Measurements from ENCODE around the gene LAPTM4A. TPM values are rescaled to one million over a fixed set of nuclear protein-coding genes. Genes with fewer than 3 reads are reported as not detected.
A peak's percentile ranks its signal among the peaks of the same experiment; 100 is the strongest.

The LAPTM4A gene
- polyA plus RNA-seq, 4 donors = 418 to 616 (median 548) TPM

DNA sequence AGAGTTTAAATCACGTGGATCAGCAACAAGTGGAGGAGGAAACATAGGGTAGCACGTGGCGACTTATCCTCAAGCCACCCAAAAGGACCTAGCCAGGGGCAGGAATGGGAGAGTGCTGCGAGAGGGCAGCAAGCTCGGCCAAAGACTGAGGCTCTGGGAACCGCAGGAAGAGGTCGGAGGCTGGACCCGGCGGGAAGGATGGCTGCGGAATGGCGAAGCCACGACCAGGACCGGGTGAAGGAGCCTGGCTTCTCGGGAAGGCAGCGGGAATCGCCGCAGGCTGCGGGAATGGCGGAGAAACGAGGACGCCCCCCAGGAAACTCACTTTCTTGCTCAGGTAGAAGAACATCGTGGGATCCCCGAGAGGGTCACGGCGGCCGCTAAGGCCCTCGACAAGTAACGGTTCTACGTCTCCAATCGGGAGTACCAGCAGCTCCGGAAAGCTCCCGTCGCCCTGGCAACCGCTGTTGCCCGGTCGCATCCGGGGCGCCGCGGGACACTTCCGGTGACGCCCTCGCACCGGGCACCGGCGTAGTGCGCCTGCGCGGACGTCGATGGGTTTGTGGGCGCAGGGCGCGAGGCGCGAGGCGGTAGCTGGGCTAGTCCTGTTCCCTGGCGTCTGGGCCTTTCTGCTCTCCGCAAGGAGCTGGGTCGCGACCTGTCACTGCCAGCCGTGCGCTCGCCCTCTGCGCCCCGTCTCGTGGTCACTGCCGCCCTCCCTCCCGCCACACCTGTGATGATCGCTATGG lies 61.6 kb downstream of the LAPTM4A start, which contains the start of gene WDR35:
Gene WDR35 (minus strand): TSS at position 439 of the 749 bp plus-strand sequence. CDS start 90 bp downstream, at position 349.
- DNase-seq (ENCODE audit: low read depth in 4 of 4, low spot score in 3 of 4) = peak; percentile 64 to 75 (median 70)

DNA sequence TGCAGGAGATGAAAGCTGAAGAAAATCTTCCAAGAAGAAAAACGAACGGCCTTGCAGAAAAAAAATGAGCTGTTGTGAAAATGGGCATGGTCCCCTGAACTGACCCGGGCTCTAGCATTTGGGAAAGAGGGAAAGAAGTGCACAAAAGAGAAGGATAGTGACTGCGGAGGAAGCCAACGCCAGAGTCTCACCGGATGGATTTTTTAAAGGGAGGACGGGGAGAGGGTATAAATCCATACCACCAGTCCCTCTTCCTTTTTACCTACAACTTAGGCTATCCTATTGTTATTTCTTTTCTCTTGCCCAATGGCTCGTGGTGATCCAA lies 62.1 kb downstream of the LAPTM4A start:
- no peak for DNase-seq (ENCODE audit: low read depth in 4 of 4, low spot score in 3 of 4)

DNA sequence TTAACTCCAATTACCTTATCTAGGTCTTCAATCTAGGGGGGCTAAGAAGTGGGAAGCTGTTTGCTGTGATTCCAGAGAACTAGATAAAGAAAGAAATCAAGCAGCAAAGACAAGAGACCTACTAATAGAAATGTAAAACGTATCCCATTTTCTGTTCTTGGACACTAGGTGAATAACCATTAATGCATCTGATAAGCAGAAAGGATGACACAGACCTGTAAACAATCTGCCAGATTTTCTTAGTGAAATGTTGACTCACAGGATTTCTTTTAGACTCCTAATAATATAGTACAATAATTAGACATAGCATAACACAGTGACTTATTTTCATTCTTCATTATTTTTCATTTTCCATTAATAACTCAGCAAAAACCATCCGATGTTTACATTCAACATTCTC lies 62.8 kb downstream of the LAPTM4A start:
- no peak for DNase-seq (ENCODE audit: low read depth in 4 of 4, low spot score in 3 of 4)

DNA sequence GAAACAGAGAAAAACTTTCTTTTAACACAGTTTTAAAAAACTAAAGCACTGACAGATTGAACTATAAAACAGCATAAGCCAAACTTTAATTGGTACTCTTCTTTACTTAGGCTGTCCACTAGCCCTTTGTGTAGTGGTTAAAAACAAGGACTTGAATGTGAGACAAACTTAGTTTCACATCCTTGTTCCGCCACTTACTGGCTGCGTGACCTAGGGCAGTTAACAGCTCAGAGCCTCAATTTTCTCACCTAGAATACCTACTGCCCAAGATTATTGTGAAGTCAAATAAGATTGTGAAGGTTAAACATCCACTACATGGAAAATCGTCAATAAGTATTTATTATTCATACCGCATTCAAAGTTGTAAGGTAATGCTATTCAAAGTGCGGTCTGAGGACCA lies 63.5 kb downstream of the LAPTM4A start:
- no peak for DNase-seq (ENCODE audit: low read depth in 4 of 4, low spot score in 3 of 4)

Other genes with a start within 250 kb of the LAPTM4A start
- 10 to 100 TPM; 25.8 to 53.2 (median 38.8) TPM for gene TTC32, start 149.6 kb downstream of the LAPTM4A start, polyA plus RNA-seq (ENCODE audit: insufficient read length in 4 of 4)
- 10 to 100 TPM; 21.2 to 30.7 (median 26.8) TPM for gene WDR35, start 61.5 kb downstream of the LAPTM4A start, polyA plus RNA-seq (ENCODE audit: insufficient read length in 4 of 4)
- gene MATN3, start 39.0 kb downstream of the LAPTM4A start, polyA plus RNA-seq (ENCODE audit: insufficient read length in 4 of 4) = 10 to 100 TPM in 1 of 4 donors, 1 to 10 TPM in 3; 3.1 to 16.7 (median 3.7) TPM
- 10 to 100 TPM; 20.7 to 31.5 (median 27.3) TPM for gene SDC1, start 173.5 kb upstream of the LAPTM4A start, polyA plus RNA-seq (ENCODE audit: insufficient read length in 4 of 4)